Activated CD8-positive, alpha-beta memory T cell treated with anti-CD3 and anti-CD28 coated beads, Interleukin-2, amount 50 U/mL, for 48 hours (primary cell): ENCODE results near the gene DNAJC27.

ENCODE experiments used
- DNase-seq: peaks from one replicate; pipeline ENCODE4 v3.0.0-alpha.2; 2020

DNAJC27 gene

GRCh38 chr2:24969784-24970183 lies 2.0 kb downstream of the DNAJC27 start:
- no peak for DNase-seq

- no peak for DNase-seq
These were observed 9.9 kb downstream of the DNAJC27 start for GRCh38 chr2:24961903-24962302.

- no peak for DNase-seq
These were observed 12.0 kb downstream of the DNAJC27 start for GRCh38 chr2:24959761-24960160.

- no peak for DNase-seq
These were observed 13.3 kb downstream of the DNAJC27 start for GRCh38 chr2:24958411-24958935.

DNA sequence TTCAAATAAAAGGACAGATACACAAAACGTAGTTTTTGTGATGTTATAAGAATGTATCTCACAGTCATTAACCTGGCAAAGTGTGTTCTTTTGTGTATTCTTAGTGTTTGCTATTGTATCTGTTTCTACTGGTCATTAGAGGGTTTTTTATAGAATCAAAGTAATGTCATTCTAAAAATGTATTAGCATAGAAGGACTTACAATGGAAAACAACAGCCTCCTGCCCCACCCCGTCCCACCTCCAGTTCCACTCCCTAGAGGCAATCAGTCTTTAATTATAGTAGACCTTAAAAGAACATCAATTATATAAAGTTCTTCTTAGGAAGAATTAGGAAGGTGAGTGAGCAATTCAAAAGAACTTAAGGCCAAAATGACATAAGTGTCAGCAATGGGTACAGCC lies 13.8 kb downstream of the DNAJC27 start:
- DNase-seq = no peak

- DNase-seq = no peak
These were observed 14.5 kb downstream of the DNAJC27 start for GRCh38 chr2:24957221-24957620.

DNA sequence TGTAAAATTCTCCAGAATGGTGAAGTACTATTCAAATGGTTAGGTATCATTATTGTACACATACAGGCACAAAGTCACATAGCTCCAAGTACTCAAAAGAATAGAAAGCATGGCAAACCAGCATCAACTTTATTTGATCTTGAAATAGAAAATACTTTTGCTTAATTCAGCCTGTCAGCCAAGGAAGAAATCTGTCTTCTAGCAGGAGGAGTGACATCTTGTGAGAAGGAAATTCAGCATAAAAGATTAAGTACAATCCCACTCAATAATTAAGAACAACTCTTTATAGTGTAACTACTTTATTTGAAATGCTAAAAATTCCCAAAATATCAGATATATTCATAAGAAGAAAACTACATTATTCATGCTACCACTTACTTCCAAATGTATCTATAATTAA lies 15.8 kb downstream of the DNAJC27 start:
- DNase-seq = no peak

DNA sequence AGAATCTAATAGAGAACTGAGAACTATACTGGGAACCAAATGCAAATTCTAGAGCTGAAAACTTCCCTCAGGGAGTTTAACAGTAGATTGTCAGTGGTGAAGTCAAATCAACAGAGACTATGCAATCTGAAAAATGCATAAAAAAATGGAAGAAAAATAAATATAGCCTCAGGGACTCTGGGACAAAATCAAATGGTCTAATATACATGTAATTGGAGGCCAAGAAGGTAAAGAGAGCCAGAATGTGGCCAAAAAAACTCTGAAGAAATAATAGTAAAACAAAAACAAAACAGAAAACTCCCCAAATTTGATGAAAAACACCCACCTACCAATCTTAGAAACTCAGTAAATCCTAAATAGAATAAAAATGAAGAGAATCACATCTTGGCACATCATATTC lies 16.5 kb downstream of the DNAJC27 start:
- DNase-seq = no peak

GRCh38 chr2:24950102-24950501 lies 21.7 kb downstream of the DNAJC27 start:
- no peak for DNase-seq

DNA sequence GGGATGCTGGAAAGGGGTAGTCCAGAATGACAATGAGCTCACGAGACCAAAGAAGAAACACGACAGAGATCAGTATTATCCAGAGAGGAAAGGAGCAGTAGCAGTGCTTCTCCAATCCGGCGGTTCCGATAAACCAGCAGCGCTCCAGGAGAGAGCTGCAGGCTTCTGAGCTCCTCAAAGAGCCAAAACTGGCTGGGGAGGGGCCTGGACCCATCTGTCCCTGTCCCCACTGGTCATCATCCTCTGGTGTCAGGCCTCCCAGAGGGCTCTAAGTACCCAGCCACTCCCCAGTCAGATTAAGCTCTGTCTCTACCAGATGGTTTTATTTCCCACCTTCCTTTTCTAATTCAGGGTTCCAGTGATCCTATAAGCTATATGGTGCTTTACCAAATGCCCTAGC lies 23.2 kb downstream of the DNAJC27 start:
- no peak for DNase-seq

DNA sequence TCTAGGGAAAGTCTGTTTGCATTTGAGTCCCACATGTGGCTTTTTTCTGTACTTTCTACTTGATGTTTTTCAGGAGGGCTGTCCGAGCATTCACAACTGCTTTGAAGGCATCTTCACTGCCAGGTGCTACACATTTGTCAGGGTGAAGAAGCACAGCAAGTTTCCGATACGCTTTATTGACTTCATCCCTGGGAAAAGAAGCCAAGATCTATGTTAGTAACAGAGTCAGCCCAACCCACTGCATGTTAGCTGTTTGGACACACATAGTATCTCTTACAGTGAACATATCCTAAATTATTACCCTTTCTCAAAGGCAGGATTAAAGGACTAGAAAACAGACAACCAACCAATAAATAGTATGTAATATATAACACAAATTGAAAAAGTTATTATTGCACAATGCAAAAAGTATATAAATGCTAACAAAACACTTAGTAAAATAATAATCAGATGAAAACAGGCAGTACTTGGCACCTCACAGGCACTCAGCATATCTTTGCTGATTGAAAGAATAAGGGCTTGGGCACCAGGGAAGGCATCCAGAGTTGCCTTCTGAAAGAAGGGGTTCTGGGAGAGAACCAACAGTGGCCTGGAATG lies 24.1 kb downstream of the DNAJC27 start:
- no peak for DNase-seq

GRCh38 chr2:24945907-24946306 lies 25.8 kb downstream of the DNAJC27 start:
- no peak for DNase-seq

DNA sequence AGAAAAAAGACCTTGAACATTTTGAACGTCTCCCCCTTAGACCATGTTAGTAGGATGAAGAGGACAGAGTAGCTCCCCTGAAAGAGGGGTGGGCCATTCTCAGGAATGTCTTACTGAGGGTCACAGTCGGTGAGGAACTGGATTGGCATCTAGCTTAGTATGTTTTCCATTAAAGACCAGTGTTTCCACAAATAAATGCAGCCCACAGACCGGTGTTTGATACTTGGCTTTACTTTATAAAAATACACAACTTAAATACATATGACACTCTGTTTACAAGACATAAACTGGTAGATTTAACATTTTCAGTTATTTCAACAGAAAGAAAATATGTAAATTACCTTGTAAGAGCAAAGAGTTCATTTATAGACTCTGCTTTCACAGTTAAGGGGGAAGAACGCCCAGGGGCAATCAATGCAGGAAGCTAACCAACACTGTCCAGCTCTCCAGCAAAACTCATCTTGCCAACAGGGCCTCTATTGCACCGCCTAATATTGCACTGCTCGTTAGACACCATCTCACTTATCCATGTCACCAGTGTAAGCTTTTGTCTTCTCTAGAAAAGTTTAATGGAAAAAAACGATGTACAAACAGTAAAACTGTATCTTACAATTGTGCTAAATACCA lies 28.2 kb downstream of the DNAJC27 start:
- no peak for DNase-seq

DNA sequence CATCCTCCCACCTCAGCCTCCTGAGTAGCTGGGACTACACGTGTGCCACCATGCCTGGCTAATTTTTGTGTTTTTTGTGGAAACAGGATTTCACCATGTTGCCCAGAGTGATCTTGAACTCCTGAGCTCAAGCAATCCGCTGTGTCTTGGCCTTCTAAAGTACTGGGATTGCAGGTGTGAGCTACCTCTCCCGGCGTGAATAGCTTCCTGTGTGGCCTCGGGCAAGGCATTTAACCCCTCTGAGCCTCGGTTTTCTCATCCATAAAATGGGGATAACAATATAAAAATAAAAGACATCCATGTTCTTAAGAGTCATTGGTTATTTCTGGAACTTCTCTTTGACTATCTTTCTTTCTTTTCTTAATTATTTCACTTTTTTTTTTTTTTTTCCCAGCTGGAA lies 32.4 kb downstream of the DNAJC27 start:
- no peak for DNase-seq

DNA sequence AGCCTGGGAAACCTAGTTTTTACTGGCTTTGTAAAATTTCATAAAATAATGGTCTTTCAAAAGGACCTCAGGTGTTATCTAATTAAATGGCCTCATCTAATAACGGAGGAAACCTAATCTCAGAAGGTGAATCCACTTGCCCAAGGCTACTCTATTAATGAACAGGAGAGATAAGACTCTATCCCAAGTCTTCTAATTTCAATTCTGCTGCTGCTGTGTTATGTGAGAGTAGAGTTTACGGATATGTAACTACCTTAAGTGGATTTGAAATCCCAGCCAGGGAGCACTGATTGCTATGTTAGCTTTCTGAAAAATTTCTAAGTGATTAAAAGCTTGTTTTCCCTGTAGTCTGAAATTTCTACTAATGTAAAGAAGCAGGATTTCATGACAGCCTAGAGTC lies 34.5 kb downstream of the DNAJC27 start:
- DNase-seq = no peak

DNA sequence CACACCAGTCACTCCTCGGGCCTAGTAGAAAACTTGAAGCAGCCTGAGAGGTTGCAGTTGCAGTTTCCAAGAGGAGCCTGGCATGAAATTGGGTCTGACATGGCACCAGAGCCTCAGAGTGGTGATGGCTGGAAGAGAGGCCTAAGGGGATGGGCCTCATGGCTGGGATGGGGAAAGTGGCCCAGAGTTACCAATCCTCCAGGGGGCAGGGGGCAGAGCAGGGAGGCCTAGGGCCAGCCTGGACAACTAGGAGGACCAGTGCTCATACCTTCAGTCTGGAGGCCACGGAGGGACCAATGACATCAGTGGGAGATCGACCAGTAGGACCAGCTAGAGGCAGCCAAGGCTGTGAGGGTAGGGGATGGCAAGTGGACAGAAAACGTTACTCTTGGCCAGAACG lies 36.6 kb downstream of the DNAJC27 start:
- DNase-seq = no peak

GRCh38 chr2:24932715-24933114 lies 39.0 kb downstream of the DNAJC27 start:
- no peak for DNase-seq

- no peak for DNase-seq
These were observed 41.0 kb downstream of the DNAJC27 start for GRCh38 chr2:24930768-24931167.

- no peak for DNase-seq
These were observed 42.5 kb downstream of the DNAJC27 start for GRCh38 chr2:24929230-24929629.

- DNase-seq = no peak
These were observed 43.7 kb downstream of the DNAJC27 start for GRCh38 chr2:24928036-24928435.

GRCh38 chr2:24926602-24927252 lies 45.0 kb downstream of the DNAJC27 start:
- DNase-seq = peak; percentile 74

- DNase-seq = no peak
These were observed 45.5 kb downstream of the DNAJC27 start for GRCh38 chr2:24926220-24926601.

DNA sequence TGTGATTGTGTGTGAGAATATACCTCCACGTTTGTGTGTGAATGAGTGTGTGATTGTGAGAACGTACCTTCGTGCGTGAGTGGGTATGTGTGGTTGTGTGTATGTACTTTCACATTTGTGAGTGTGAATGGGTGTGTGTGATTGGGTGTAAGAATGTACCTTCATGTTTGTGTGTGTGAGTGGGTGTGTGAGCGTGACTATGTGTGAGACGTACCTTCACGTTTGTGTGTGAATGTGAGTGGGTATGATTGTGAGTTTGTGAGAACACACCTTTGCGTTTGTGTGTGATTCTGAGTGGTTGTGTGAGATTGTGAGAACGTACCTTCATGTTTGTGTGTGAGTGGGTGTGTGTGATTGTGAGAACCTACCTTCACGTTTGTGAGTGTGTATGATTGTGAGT lies 45.9 kb downstream of the DNAJC27 start:
- DNase-seq = no peak

DNA sequence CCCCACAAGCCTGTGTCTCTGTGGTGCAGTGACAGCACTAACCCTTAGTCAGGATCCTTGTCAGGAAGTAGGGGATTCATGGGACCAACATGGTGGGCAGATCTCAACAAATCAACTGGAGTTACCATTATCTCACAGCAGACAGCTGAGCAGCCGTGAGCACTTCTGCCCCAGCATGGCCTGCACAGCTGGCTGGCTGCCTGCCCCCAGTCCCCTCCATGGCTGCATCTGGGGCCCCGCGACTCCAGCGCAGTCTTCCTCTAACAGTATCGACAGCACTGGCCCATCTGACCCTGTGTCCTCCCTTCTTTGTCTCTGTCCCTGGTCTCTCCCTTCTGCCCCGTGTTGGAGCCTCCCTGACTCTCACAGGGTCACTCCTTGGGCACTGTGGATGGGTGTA lies 47.0 kb downstream of the DNAJC27 start:
- DNase-seq = no peak

- DNase-seq = no peak
These were observed 47.5 kb downstream of the DNAJC27 start for GRCh38 chr2:24924266-24924665.
